Activated T-cell treated with anti-CD3 and anti-CD28 coated beads for 4 hours (primary cell): ENCODE data around the gene FYN.
"Not testable (repeated sequence)": the region's sequence is repeated elsewhere in the genome, so short reads cannot be mapped to it uniquely, and the experiment has no call there.

ENCODE experiments used
- DNase-seq: peaks from one replicate; pipeline ENCODE4 v3.0.0-alpha.2; 2020

Gene FYN

GRCh38 chr6:111699123-111699522 is 174.1 kb downstream of the FYN start:
- no peak for DNase-seq

- DNase-seq, result no peak
Observed at GRCh38 chr6:111696814-111697213, 176.4 kb downstream of the FYN start.

GRCh38 chr6:111692327-111693164 is 180.7 kb downstream of the FYN start:
- DNase-seq, result no peak

- DNase-seq, result no peak
Observed at GRCh38 chr6:111691345-111692225, 181.7 kb downstream of the FYN start.

- DNase-seq, result no peak
Observed at GRCh38 chr6:111689946-111690345, 183.3 kb downstream of the FYN start.

- no peak for DNase-seq
Observed at GRCh38 chr6:111689419-111689818, 183.8 kb downstream of the FYN start.

- no peak for DNase-seq
Observed at GRCh38 chr6:111688331-111688730, 184.9 kb downstream of the FYN start.

GRCh38 chr6:111687652-111688051 is 185.6 kb downstream of the FYN start:
- no peak for DNase-seq

- no peak for DNase-seq
Observed at GRCh38 chr6:111686932-111687266, 186.4 kb downstream of the FYN start.

GRCh38 chr6:111686249-111686931 is 186.9 kb downstream of the FYN start:
- DNase-seq, result no peak

- no peak for DNase-seq
Observed at GRCh38 chr6:111685526-111685925, 187.7 kb downstream of the FYN start.

- DNase-seq, result no peak
Observed at GRCh38 chr6:111685058-111685457, 188.2 kb downstream of the FYN start.

- no peak for DNase-seq
Observed at GRCh38 chr6:111683749-111684267, 189.4 kb downstream of the FYN start.

- DNase-seq, result no peak
Observed at GRCh38 chr6:111683157-111683556, 190.1 kb downstream of the FYN start.

GRCh38 chr6:111681860-111682259 is 191.4 kb downstream of the FYN start:
- DNase-seq, result no peak

- DNase-seq, result not testable (repeated sequence)
Observed at GRCh38 chr6:111680811-111681609, 192.2 kb downstream of the FYN start.

- no peak for DNase-seq
Observed at GRCh38 chr6:111680015-111680712, 193.1 kb downstream of the FYN start.

GRCh38 chr6:111679126-111679858 is 194.0 kb downstream of the FYN start:
- no peak for DNase-seq

GRCh38 chr6:111677249-111677990 is 195.8 kb downstream of the FYN start:
- DNase-seq, result no peak

GRCh38 chr6:111676383-111676782 is 196.9 kb downstream of the FYN start:
- no peak for DNase-seq
